SK-N-SH (cell line): ENCODE measurements around the gene ELL3. TPM values are rescaled to one million over a fixed set of nuclear protein-coding genes. Genes with fewer than 3 reads are reported as not detected.
"Not testable (repeated sequence)": the region's sequence is repeated elsewhere in the genome, so short reads cannot be mapped to it uniquely, and the experiment has no call there.

Experiments
- CTCF ChIA-PET: fragments of 300-600, 350-600 bp; formaldehyde crosslinking; extraction: SDS; loops from one replicate; lab custom pipeline; 2021; lab: Yijun Ruan, JAX
- POLR2A ChIA-PET: fragments of 350-600 bp; sonication (Branson Sonifier 250); formaldehyde crosslinking; extraction: SDS; loops from one replicate; lab custom pipeline; 2020; ENCODE audit warnings: antibody characterized with exemption, inconsistent platforms; lab: Yijun Ruan, JAX
- DNase-seq: peaks from one replicate; pipeline ENCODE4 v3.0.0; 2012
- H2AFZ ChIP-seq: fragments of 200-600 bp; sonication (generic); 2 replicates; pipeline ENCODE4 v1.8.1; 2016; ENCODE audit warnings: antibody characterized with exemption, mild to moderate bottlenecking, low read depth
- H3F3A ChIP-seq: fragments of 200-600 bp; sonication (generic); replicated peaks from 2 replicates; pipeline ENCODE3; 2016; ENCODE audit warnings: antibody characterized with exemption, mild to moderate bottlenecking; ENCODE audit not compliant: insufficient read depth
- H3K27ac ChIP-seq, 2 experiments: fragments of 200-500 bp in 1 of 2; fragments of 200-600 bp in 1 of 2; sonication (Bioruptor generic) in 1 of 2; sonication (generic), shearing (Covaris generic) in 1 of 2; 2 replicates each; pipeline versions ENCODE4 v1.5.1 to v1.6.1; 2014 to 2016; ENCODE audit warnings: low read depth in 2 of 2, inconsistent platforms in 1 of 2, low read length in 1 of 2, mild to moderate bottlenecking in 1 of 2, mixed read lengths in 1 of 2
- H3K27me3 ChIP-seq: fragments of 200-600 bp; sonication (generic), shearing (Covaris generic); 2 replicates; pipeline ENCODE4 v1.6.1; 2016; ENCODE audit warnings: mixed run types; ENCODE audit not compliant: insufficient read depth
- H3K36me3 ChIP-seq, 2 experiments: fragments of 200-500 bp in 1 of 2; fragments of 200-600 bp in 1 of 2; sonication (Bioruptor generic) in 1 of 2; sonication (generic) in 1 of 2; replicated peaks in 1 of 2; 2 replicates each; pipeline versions ENCODE3 to v1.5.1; 2014 to 2016; ENCODE audit warnings: low read length in 1 of 2, mild to moderate bottlenecking in 1 of 2; ENCODE audit not compliant: insufficient read depth in 2 of 2, control insufficient read depth in 1 of 2
- H3K4me1 ChIP-seq, 2 experiments: fragments of 200-500 bp in 1 of 2; fragments of 200-600 bp in 1 of 2; sonication (Bioruptor generic) in 1 of 2; sonication (generic), shearing (Covaris generic) in 1 of 2; 2 replicates each; pipeline versions ENCODE4 v1.5.1 to v1.6.1; 2014 to 2016; ENCODE audit warnings: low read depth in 1 of 2, low read length in 1 of 2, mixed run types in 1 of 2; ENCODE audit not compliant: insufficient read depth in 2 of 2, control insufficient read depth in 1 of 2
- H3K4me2 ChIP-seq: fragments of 200-600 bp; sonication (generic), shearing (Covaris generic); 2 replicates; pipeline ENCODE4 v1.6.1; 2017; ENCODE audit warnings: mixed run types
- H3K4me3 ChIP-seq, 2 experiments: fragments of 200-500 bp in 1 of 2; fragments of 200-600 bp in 1 of 2; sonication (Bioruptor generic) in 1 of 2; sonication (generic), shearing (Covaris generic) in 1 of 2; 2 replicates each; pipeline versions ENCODE4 v1.5.1 to v1.8.1; 2014 to 2016; ENCODE audit warnings: low read depth in 2 of 2, inconsistent platforms in 1 of 2, low read length in 1 of 2, mild to moderate bottlenecking in 1 of 2, mixed read lengths in 1 of 2, moderate library complexity in 1 of 2
- H3K79me2 ChIP-seq: fragments of 200-600 bp; sonication (generic); 2 replicates; pipeline ENCODE4 v1.8.1; 2017; ENCODE audit warnings: mild to moderate bottlenecking; ENCODE audit not compliant: insufficient read depth
- H3K9ac ChIP-seq: fragments of 200-600 bp; sonication (generic); 2 replicates; pipeline ENCODE4 v1.6.1; 2017; ENCODE audit warnings: mixed run types
- H3K9me2 ChIP-seq: fragments of 200-600 bp; sonication (generic); 2 replicates; pipeline ENCODE4 v1.6.1; 2017; ENCODE audit warnings: mixed run types
- H3K9me3 ChIP-seq: fragments of 200-600 bp; sonication (generic); 2 replicates; pipeline ENCODE4 v1.6.1; 2017; ENCODE audit warnings: mixed run types, mild to moderate bottlenecking, moderate library complexity
- H4K20me1 ChIP-seq: fragments of 200-600 bp; sonication (generic); 2 replicates; pipeline ENCODE4 v1.6.1; 2017; ENCODE audit warnings: mild to moderate bottlenecking, mixed run types; ENCODE audit not compliant: insufficient read depth
- GABPA ChIP-seq: IDR thresholded peaks from 2 replicates; pipeline ENCODE4 v1.4.0; 2012; ENCODE audit warnings: low read depth, mild to moderate bottlenecking
- GATA2 ChIP-seq: sonication (generic); formaldehyde crosslinking; IDR thresholded peaks from 2 replicates; pipeline ENCODE4 v1.5.0; 2020; ENCODE audit warnings: mild to moderate bottlenecking, missing genetic modification reagents
- NRF1 ChIP-seq: IDR thresholded peaks from 2 replicates; pipeline ENCODE4 v1.6.1; 2012; ENCODE audit warnings: low read depth, mild to moderate bottlenecking, low read length
- POLR2AphosphoS5 ChIP-seq: IDR thresholded peaks from 2 replicates; pipeline ENCODE4 v1.6.1; 2012; ENCODE audit warnings: low read depth, low read length
- REST ChIP-seq: IDR thresholded peaks from 2 replicates; pipeline ENCODE4 v1.6.1; 2012; ENCODE audit warnings: mild to moderate bottlenecking, low read depth, low read length, moderate library complexity
- SIN3A ChIP-seq: IDR thresholded peaks from 2 replicates; pipeline ENCODE4 v1.6.1; 2012; ENCODE audit warnings: low read depth, mild to moderate bottlenecking, low read length, moderate library complexity, borderline replicate concordance
- SMC3 ChIP-seq: IDR thresholded peaks from 2 replicates; pipeline ENCODE4 v1.6.1; 2012; ENCODE audit warnings: low read depth, low read length, improper control_type of control experiment
- TCF12 ChIP-seq: IDR thresholded peaks from 2 replicates; pipeline ENCODE4 v1.4.0; 2012
- YY1 ChIP-seq: IDR thresholded peaks from 2 replicates; pipeline ENCODE4 v1.4.0; 2012; ENCODE audit warnings: low read depth, mild to moderate bottlenecking
- ZBTB33 ChIP-seq: IDR thresholded peaks from 2 replicates; pipeline ENCODE4 v1.4.0; 2012; ENCODE audit warnings: low read depth, borderline replicate concordance
- WGBS: methylation state at CpG from one replicate; pipeline ENCODE4 v1.1.6; 2017; ENCODE audit warnings: low lambda C conversion rate; 5-methylcytosine and 5-hydroxymethylcytosine counted together
- polyA plus RNA-seq, 3 experiments: library from polyadenylated mRNA; depleted of rRNA; stranded (reverse); fragments of >200 nt; gene quantifications; 2 replicates each; pipeline ENCODE4 v1.2.3, GENCODE V29; 2012

Gene ELL3
- polyA plus RNA-seq, 1 of the 3 experiments (the other 2 are of a cell fraction): 0.67 TPM

- H3K4me1 ChIP-seq: no peaks in the 10 kb centered on the region
- H3K4me2 ChIP-seq: no peak overlapping the region
- 89% methylated on average over 5 of the region's 5 CpGs for WGBS
- H3K4me3 ChIP-seq: no peak overlapping the region
- H3K27me3 ChIP-seq: no peaks in the 10 kb centered on the region
- H3K9me3 ChIP-seq: no peaks in the 10 kb centered on the region
- no peak overlapping the region for H3K27ac ChIP-seq
- H3K9ac ChIP-seq: no peak overlapping the region
- no peaks in the 10 kb centered on the region for H4K20me1 ChIP-seq
- TF ChIP-seq ZBTB33 (no peak), GATA2 (CRISPR knock-in tag) (no peak), SIN3A (no peak), YY1 (no peak), NRF1 (no peak), GABPA (no peak), TCF12 (no peak), POLR2AphosphoS5 (no peak), SMC3 (no peak), REST (no peak)
- TF ChIP-seq, all 33 proteins: peak for 0
- Histone ChIP-seq H2AFZ (no peak overlapping the region), H3K79me2 (no peaks in the 10 kb centered on the region), H3K9me2 (no peaks in the 10 kb centered on the region), H3F3A (peaks cover 24% of the 10 kb centered on the region), H3K36me3 (peaks cover 58 to 80% of the 10 kb centered on the region in 2 experiments)
- DNase-seq: no peak
- POLR2A ChIA-PET: no interaction called here
- CTCF ChIA-PET: no interaction called here
These were observed 31.7 kb upstream of the ELL3 start for GRCh38 chr15:43808435-43808950.

GRCh38 chr15:43802676-43803075, 25.9 kb upstream of the ELL3 start:
- 98% methylated on average over 7 of the region's 7 CpGs for WGBS
- POLR2A ChIA-PET: interaction anchor here (0.6 kb wide), 1 partner anchor 46 kb away, joined by 5 read pairs; no protein-coding TSS in a partner anchor
- H3K9ac ChIP-seq, H3K9me2 ChIP-seq, H2AFZ ChIP-seq, H3K9me3 ChIP-seq, H3K27ac ChIP-seq, H3K4me2 ChIP-seq, DNase-seq, H4K20me1 ChIP-seq, H3K4me3 ChIP-seq, H3K27me3 ChIP-seq: not testable (repeated sequence)
- H3K36me3 ChIP-seq: peaks cover 37 to 48% of the 10 kb centered on the region in 2 experiments
- H3K4me1 ChIP-seq: peaks cover 0 to 13% of the 10 kb centered on the region in 2 experiments; a peak in 3 of 4 replicates
- H3K79me2 ChIP-seq: peaks cover 28% of the 10 kb centered on the region
- CTCF ChIA-PET: interaction anchor here (0.7 to 0.9 kb wide), 2 partner anchors 20 to 98 kb away, joined by 3 to 4 read pairs; no protein-coding TSS in a partner anchor
- peaks cover 29% of the 10 kb centered on the region for H3F3A ChIP-seq
